ENCODE measurements around the gene TRIM45.

TRIM45 gene

GRCh38 chr1:117097443-117097842 lies 24.1 kb downstream of the TRIM45 start:
- DNase-seq, result no peak

DNA sequence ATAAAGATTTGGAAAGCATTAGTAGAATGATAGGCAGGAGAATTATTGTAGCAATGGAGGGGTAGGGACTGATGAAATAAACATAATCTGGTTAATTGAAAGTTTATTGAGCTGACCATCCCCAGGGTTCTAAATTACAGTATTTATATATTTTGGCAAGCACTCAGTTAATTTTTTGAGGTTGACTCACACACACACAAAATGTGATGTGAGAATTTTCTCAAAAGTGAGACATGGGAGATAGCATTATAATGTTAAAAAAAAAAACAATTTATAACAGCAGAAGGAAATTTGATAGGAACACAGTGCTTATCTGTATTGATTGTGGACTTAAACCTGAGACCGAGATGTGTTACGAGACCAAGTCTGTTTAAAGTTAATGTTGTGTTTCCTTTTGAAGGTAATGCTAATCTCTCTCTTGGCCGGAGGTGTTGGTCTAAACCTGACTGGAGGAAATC lies 24.6 kb downstream of the TRIM45 start:
- no peak for DNase-seq

- no peak for DNase-seq
Observed at GRCh38 chr1:117094841-117095604, 26.5 kb downstream of the TRIM45 start.

DNA sequence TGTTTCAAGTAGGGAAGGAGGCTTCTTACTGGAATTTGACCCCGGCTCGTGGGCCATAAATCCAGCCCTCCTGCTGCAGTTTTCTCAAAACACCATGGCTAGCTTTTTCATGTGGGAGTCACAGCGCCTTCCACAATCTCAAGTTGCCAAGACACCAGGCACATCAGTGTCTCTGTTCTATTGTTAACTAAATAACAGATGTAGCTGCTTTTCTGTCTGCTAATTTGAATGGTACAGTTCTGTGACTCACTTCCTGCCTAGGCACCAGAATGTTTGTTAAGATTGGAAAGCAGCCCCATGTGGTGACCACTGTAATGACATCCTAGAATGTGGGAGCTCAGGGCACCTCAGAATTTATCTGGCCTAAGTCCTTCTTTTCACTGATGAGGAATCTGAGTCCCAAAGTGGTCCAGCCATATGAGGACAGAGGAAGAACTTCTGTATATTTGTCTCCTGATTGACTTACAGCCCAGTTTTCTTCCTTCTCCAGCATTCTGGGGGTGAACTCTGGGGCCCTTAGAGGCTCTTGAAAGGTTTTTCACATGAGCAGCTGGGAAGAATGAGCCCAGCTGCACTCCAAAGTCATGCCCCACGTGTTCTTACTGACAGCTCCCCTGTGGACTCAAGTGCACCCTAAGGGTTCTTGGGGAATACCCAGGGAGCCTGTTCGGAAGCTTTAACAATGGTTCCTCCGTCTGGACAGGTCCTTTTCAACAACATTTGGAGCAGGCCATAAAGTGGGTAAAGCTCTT lies 27.5 kb downstream of the TRIM45 start:
- DNase-seq, result peak in 1 of 5 donors; percentile 60

DNA sequence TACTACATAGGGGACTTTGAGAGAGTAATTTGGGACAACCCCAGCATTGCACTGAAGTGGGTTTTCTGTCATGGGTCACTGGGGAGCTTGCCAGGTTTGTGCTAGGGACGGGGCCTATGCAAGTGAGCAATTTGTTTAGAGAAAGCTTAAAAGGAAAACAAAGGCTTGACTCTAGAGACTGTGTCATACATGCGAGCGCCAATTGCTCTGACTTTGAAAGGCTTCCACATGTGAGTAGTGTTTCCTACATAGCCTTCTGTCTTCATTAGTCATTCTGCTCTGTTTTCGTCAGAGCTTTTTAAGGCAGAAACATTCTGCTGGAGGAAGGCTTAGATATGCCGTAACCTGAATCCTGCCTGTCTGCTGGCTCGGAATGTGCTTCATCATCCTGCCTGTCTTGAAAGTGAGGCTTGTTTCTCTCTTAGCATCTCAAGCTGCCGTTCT lies 28.4 kb downstream of the TRIM45 start:
- DNase-seq, result no peak

DNA sequence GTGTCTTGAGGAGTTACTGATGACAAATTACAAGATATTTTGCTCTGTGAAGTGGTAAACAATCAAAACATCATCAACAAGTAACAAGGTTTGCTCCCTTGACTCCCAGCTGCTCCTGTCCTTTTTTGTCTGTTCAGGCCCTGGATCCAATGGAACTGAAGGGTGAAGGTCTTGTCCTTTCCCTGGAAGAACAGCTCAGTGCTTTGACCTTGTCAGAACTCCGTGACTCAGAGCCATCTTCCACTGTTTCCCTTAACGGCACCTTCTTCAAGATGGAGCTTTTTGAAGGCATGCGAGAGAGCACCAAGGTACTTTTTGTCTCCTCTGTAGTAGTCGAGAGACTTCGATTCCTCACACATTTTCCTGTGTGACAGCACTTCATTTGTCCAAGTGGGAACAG lies 29.0 kb downstream of the TRIM45 start:
- no peak for DNase-seq

- DNase-seq, result no peak
Observed at GRCh38 chr1:117089996-117090395, 31.6 kb downstream of the TRIM45 start.

GRCh38 chr1:117087686-117088085 lies 33.9 kb downstream of the TRIM45 start:
- DNase-seq, result no peak

DNA sequence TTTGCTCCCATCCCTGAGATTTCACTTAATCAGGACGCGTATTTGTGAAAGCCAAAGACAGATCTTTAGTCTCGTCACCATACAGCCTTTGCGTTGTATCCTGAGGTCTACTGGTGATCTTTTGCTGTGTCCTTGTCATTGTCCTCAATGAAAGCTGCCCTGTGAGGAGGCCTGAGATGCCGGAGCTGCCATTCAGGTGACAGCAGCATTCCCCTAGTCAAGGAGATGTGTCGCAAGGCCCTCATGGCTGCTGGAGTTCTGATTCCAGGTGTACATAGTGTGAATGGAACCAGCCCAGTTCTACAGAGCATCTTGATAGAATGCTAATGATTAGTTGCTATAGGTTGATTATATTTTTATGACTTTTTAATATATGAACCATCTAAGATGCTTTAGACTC lies 37.3 kb downstream of the TRIM45 start:
- DNase-seq, result no peak

DNA sequence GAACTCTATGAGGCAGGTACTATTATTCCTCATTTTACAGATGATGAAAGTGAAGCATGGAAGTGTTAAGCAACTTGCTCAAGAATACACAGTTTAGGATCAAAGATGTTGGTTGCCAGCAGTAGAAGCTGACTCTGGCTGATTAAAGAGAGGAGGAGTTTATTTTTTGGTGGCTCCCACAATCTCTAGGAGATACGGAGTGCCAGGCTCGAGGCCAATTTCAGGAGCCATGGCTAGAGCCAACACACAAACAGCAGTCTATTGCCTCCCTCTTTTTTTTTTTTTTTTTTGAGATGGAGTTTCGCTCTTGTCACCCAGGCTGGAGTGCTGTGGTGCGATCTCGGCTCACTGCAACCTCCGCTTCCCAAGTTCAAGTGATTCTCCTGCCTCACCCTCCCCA lies 41.8 kb downstream of the TRIM45 start:
- DNase-seq, result no peak

DNA sequence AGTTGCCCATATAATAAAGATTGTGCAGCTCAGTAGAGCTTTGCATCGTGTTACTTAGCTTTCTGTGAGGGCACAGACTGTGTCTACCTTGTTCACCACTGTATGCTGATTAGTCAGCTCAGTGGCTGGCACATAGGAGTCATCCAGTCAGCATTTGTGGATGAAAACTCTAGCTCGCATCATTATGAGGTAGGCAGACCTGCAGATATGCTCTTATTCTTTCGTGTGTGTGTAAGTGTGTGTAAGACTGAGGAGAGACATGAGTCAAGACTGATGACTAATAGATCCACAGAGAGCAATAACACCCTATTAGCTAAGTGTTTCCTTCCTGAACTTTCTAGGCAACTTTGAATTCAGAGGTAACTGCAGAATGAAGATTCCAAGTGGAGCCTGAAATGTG lies 44.3 kb downstream of the TRIM45 start:
- DNase-seq, result peak in 1 of 5 donors; percentile 60

DNA sequence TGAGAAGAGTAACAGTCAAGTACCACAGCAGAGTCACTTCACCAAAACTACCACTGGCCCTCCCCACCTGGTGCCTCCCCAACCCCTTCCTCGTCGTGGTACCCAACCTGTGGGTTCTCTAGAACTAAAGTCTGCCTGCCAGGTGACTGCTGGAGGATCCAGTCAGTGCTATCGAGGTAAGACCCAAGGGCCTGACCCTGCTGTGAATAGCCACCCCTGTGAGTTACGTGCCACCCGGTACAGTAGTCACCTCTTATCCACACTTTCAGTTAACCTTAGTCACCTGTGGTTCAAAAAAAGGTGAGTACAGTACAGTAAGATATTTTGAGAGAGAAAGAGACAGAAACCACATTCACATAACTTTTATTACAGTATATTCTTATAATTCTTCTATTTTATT lies 44.9 kb downstream of the TRIM45 start:
- DNase-seq, result no peak

DNA sequence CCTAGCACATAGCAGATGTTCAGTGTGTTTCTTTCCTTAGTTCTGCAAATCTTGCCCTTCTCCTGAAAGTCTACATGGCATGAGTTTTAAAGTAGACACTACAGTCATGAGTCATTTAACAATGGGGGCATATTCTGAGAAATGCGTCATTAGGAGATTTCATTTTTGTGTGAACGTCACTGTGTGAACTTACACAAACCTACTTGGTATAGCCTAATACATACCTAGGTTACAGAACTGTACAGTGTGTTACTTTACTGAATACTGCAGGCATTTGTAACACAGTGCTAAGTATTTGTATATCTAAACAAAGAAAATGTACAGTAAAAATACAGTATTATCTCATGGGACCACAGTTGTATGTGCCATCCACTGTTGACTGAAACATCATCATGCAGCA lies 51.4 kb downstream of the TRIM45 start:
- DNase-seq, result peak in 1 of 5 donors; percentile 49

- no peak for DNase-seq
Observed at GRCh38 chr1:117069220-117069844, 52.2 kb downstream of the TRIM45 start.

- no peak for DNase-seq
Observed at GRCh38 chr1:117068580-117068979, 53.0 kb downstream of the TRIM45 start.

GRCh38 chr1:117067533-117068370 lies 53.8 kb downstream of the TRIM45 start:
- DNase-seq, result peak in 1 of 5 donors; percentile 26

- no peak for DNase-seq
Observed at GRCh38 chr1:117066367-117066766, 55.2 kb downstream of the TRIM45 start.

DNA sequence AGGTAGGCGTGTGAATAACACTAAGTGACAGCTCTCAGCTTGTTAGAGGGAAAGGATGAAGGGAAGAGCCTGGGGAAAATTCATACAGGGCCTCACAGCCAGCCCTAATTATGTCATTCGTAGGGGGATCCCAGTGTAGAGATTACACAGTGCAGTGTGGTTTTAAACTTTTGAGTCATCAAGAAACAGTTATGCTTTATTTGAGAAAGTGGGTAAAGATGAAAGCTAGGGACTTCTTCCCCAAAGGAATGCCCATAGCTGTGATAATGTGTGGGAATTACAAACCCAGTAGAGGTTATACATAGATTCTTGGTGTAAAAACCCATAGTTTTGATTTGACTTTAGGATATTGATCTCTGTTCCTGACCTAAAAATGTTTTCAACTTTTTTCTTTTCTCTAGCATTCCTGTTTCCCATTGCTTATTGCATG lies 59.5 kb downstream of the TRIM45 start:
- peak in 1 of 5 donors; percentile 56 for DNase-seq
